H1 (cell line): ENCODE results near the gene ASPHD2. TPM values are rescaled to one million over a fixed set of nuclear protein-coding genes. Genes with fewer than 3 reads are reported as not detected.

Source experiments
- CTCF ChIA-PET: fragments of 300-600 bp; sonication (Branson Sonifier 250); formaldehyde crosslinking; loops from one replicate; lab custom pipeline; 2021; ENCODE audit not compliant: partially characterized antibody; lab: Charles Lee
- POLR2A ChIA-PET: fragments of 300-600 bp; sonication (Branson Sonifier 250); formaldehyde crosslinking; loops from one replicate; lab custom pipeline; 2021; ENCODE audit warnings: inconsistent platforms; ENCODE audit not compliant: partially characterized antibody; lab: Charles Lee
- DNase-seq, 2 experiments: peaks; one replicate each; pipeline versions ENCODE4 v3.0.0 to v3.0.0-alpha.2; 2010 to 2022; ENCODE audit warnings: low spot score in 2 of 2, low read depth in 1 of 2, mixed read lengths in 1 of 2
- FAIRE-seq: peaks from 2 replicates; lab custom pipeline; 2011; peaks lifted over from hg19 to GRCh38; lab: Jason Lieb, UNC
- H2AFZ ChIP-seq: 2 replicates; pipeline ENCODE4 v1.8.1; 2012; ENCODE audit warnings: low read length, inconsistent platforms
- H2AK5ac ChIP-seq: 2 replicates; pipeline ENCODE4 v1.6.1; 2013; ENCODE audit warnings: low read depth, low read length
- H2BK120ac ChIP-seq: replicated peaks from 2 replicates; pipeline ENCODE3; 2013; ENCODE audit warnings: low read depth, low read length, inconsistent platforms
- H2BK12ac ChIP-seq: 2 replicates; pipeline ENCODE4 v1.6.1; 2013; ENCODE audit warnings: low read depth, low read length
- H2BK15ac ChIP-seq: 2 replicates; pipeline ENCODE4 v1.6.1; 2013; ENCODE audit warnings: low read length
- H2BK20ac ChIP-seq: 2 replicates; pipeline ENCODE4 v1.6.1; 2013; ENCODE audit warnings: low read length
- H2BK5ac ChIP-seq: 2 replicates; pipeline ENCODE4 v1.6.1; 2013; ENCODE audit warnings: low read depth, low read length
- H3K14ac ChIP-seq: 2 replicates; pipeline ENCODE4 v1.6.1; 2013; ENCODE audit warnings: inconsistent platforms; ENCODE audit not compliant: insufficient read length
- H3K18ac ChIP-seq: 2 replicates; pipeline ENCODE4 v1.6.1; 2013; ENCODE audit warnings: low read length; ENCODE audit errors: extremely low read depth
- H3K23ac ChIP-seq: 2 replicates; pipeline ENCODE4 v1.6.1; 2013; ENCODE audit warnings: inconsistent platforms; ENCODE audit not compliant: insufficient read length
- H3K23me2 ChIP-seq: 2 replicates; pipeline ENCODE4 v1.6.1; 2013; ENCODE audit warnings: low read depth, low read length
- H3K27ac ChIP-seq: 2 replicates; pipeline ENCODE4 v1.6.1; 2011; ENCODE audit warnings: low read depth, low read length, inconsistent platforms
- H3K27me3 ChIP-seq, 4 experiments: replicated peaks in 1 of 4; 1 replicate in 1 of 4; 2 replicates in 3 of 4; pipeline versions ENCODE4 v1.6.1 to v1.8.1; 2011 to 2013; ENCODE audit warnings: low read length in 3 of 4, mild to moderate bottlenecking in 3 of 4, inconsistent platforms in 2 of 4, mixed read lengths in 2 of 4, moderate library complexity in 1 of 4; ENCODE audit not compliant: control insufficient read depth in 3 of 4, insufficient read depth in 3 of 4; ENCODE audit errors: extremely low read depth in 1 of 4
- H3K36me3 ChIP-seq, 4 experiments: 2 replicates each; pipeline versions ENCODE4 v1.6.1 to v1.8.1; 2011 to 2013; ENCODE audit warnings: mild to moderate bottlenecking in 4 of 4, low read length in 3 of 4, moderate library complexity in 2 of 4, control low read depth in 1 of 4, inconsistent platforms in 1 of 4; ENCODE audit not compliant: insufficient read depth in 4 of 4, control insufficient read depth in 2 of 4
- H3K4ac ChIP-seq: replicated peaks from 2 replicates; pipeline ENCODE3; 2013; ENCODE audit warnings: low read length, low read depth, mixed read lengths, inconsistent platforms; ENCODE audit not compliant: insufficient read length
- H3K4me1 ChIP-seq, 4 experiments: replicated peaks in 1 of 4; 1 replicate in 1 of 4; 2 replicates in 3 of 4; pipeline versions ENCODE4 v1.6.1 to v1.8.1; 2011 to 2013; ENCODE audit warnings: low read length in 3 of 4, inconsistent platforms in 2 of 4, mixed read lengths in 1 of 4; ENCODE audit not compliant: insufficient read depth in 4 of 4, control insufficient read depth in 3 of 4
- H3K4me2 ChIP-seq, 2 experiments: 2 replicates each; pipeline versions ENCODE4 v1.6.1 to v1.8.1; 2011 to 2013; ENCODE audit warnings: low read depth in 2 of 2, low read length in 2 of 2, control low read depth in 1 of 2, inconsistent platforms in 1 of 2, mild to moderate bottlenecking in 1 of 2; ENCODE audit not compliant: insufficient read depth in 1 of 2
- H3K4me3 ChIP-seq, 4 experiments: fragments of 200-600, 300-600 bp in 1 of 4; sonication (generic), shearing (Covaris generic), sonication (Bioruptor Twin) in 1 of 4; 2 replicates each; pipeline versions ENCODE4 v1.5.1 to v1.8.1; 2011 to 2016; ENCODE audit warnings: low read length in 4 of 4, low read depth in 3 of 4, control low read depth in 2 of 4, inconsistent platforms in 2 of 4, mild to moderate bottlenecking in 2 of 4, mixed read lengths in 1 of 4, moderate library complexity in 1 of 4; ENCODE audit not compliant: insufficient read depth in 2 of 4; ENCODE audit errors: extremely low read depth in 1 of 4
- H3K56ac ChIP-seq: replicated peaks from 2 replicates; pipeline ENCODE3; 2013; ENCODE audit warnings: low read depth, mild to moderate bottlenecking, mixed read lengths, low read length, inconsistent platforms; ENCODE audit not compliant: insufficient read length
- H3K79me1 ChIP-seq: 2 replicates; pipeline ENCODE4 v1.6.1; 2013; ENCODE audit warnings: low read depth, low read length, control low read depth
- H3K79me2 ChIP-seq, 2 experiments: 2 replicates each; pipeline versions ENCODE4 v1.6.1 to v1.8.1; 2012 to 2013; ENCODE audit warnings: low read length in 2 of 2, mild to moderate bottlenecking in 2 of 2, inconsistent platforms in 1 of 2; ENCODE audit not compliant: insufficient read depth in 2 of 2, control insufficient read depth in 1 of 2
- H3K9ac ChIP-seq, 4 experiments: replicated peaks in 1 of 4; 1 replicate in 1 of 4; 2 replicates in 3 of 4; pipeline versions ENCODE4 v1.6.1 to v1.8.1; 2011 to 2013; ENCODE audit warnings: low read depth in 3 of 4, low read length in 3 of 4, control low read depth in 2 of 4, mild to moderate bottlenecking in 2 of 4, moderate library complexity in 2 of 4, inconsistent platforms in 1 of 4; ENCODE audit errors: extremely low read depth in 1 of 4
- H3K9me3 ChIP-seq, 2 experiments: 2 replicates each; pipeline versions ENCODE4 v1.6.1 to v1.8.1; 2012 to 2013; ENCODE audit warnings: mild to moderate bottlenecking in 2 of 2, moderate library complexity in 2 of 2, control low read depth in 1 of 2, inconsistent platforms in 1 of 2, low read depth in 1 of 2, low read length in 1 of 2, mixed read lengths in 1 of 2; ENCODE audit not compliant: insufficient read depth in 2 of 2
- H4K20me1 ChIP-seq, 2 experiments: replicated peaks in 1 of 2; 2 replicates each; pipeline versions ENCODE3 to v1.8.1; 2011 to 2013; ENCODE audit warnings: inconsistent platforms in 2 of 2, low read length in 2 of 2, mild to moderate bottlenecking in 1 of 2; ENCODE audit not compliant: insufficient read depth in 2 of 2, control insufficient read depth in 1 of 2
- H4K5ac ChIP-seq: 2 replicates; pipeline ENCODE4 v1.6.1; 2013; ENCODE audit warnings: low read length, low read depth, mixed read lengths, inconsistent platforms; ENCODE audit not compliant: insufficient read length
- H4K8ac ChIP-seq: 2 replicates; pipeline ENCODE4 v1.8.0; 2013; ENCODE audit warnings: mild to moderate bottlenecking, moderate library complexity, low read length, inconsistent platforms; ENCODE audit not compliant: insufficient read depth; ENCODE audit errors: extremely low read depth
- H4K91ac ChIP-seq: replicated peaks from 2 replicates; pipeline ENCODE3; 2013; ENCODE audit warnings: low read length, mixed read lengths, inconsistent platforms; ENCODE audit not compliant: insufficient read length
- BRCA1 ChIP-seq: IDR thresholded peaks from 2 replicates; pipeline ENCODE4 v1.6.1; 2012; ENCODE audit warnings: low read depth, low read length, improper control_type of control experiment
- CREB1 ChIP-seq: IDR thresholded peaks from 2 replicates; pipeline ENCODE4 v1.6.1; 2012; ENCODE audit warnings: inconsistent platforms
- CTBP2 ChIP-seq: IDR thresholded peaks from 2 replicates; pipeline ENCODE4 v1.7.0; 2011; ENCODE audit warnings: borderline replicate concordance, mild to moderate bottlenecking, moderate library complexity, mixed read lengths, low read length; ENCODE audit not compliant: insufficient read depth, insufficient read length
- E2F6 ChIP-seq: IDR thresholded peaks from 2 replicates; pipeline ENCODE4 v1.6.1; 2012; ENCODE audit warnings: inconsistent platforms
- JUND ChIP-seq: IDR thresholded peaks from 2 replicates; pipeline ENCODE4 v1.6.1; 2011; ENCODE audit warnings: mild to moderate bottlenecking, improper control_type of control experiment, low read length
- RXRA ChIP-seq: IDR thresholded peaks from 2 replicates; pipeline ENCODE4 v1.6.1; 2011; ENCODE audit warnings: low read depth, mild to moderate bottlenecking, low read length, moderate library complexity; ENCODE audit not compliant: insufficient read depth
- SIRT6 ChIP-seq: IDR thresholded peaks from one replicate; pipeline ENCODE4 v1.7.1; 2012; ENCODE audit warnings: low read length, inconsistent platforms
- SP1 ChIP-seq: IDR thresholded peaks from 2 replicates; pipeline ENCODE4 v1.6.1; 2011; ENCODE audit warnings: low read depth, low read length
- SP4 ChIP-seq: IDR thresholded peaks from 2 replicates; pipeline ENCODE4 v1.6.1; 2012; ENCODE audit warnings: low read length, inconsistent platforms
- YY1 ChIP-seq: IDR thresholded peaks from 2 replicates; pipeline ENCODE4 v1.6.1; 2011; ENCODE audit warnings: low read depth, mild to moderate bottlenecking, low read length
- WGBS, 2 experiments: shearing (Covaris generic) in 1 of 2; methylation state at CpG; one replicate each; pipeline versions ENCODE4 v1.1.6 to v1.1.7; 2013 to 2015; ENCODE audit warnings: low lambda C conversion rate in 2 of 2, mixed read lengths in 2 of 2, inconsistent platforms in 1 of 2, low coverage in 1 of 2, missing lambda C conversion rate in 1 of 2; ENCODE audit not compliant: insufficient replicate concordance in 2 of 2, insufficient coverage in 1 of 2, insufficient read length in 1 of 2; ENCODE audit errors: extremely low coverage in 1 of 2, missing lambda C conversion rate in 1 of 2; 5-methylcytosine and 5-hydroxymethylcytosine counted together
- polyA plus RNA-seq, 7 experiments: library from polyadenylated mRNA; depleted of rRNA in 3 of 7; stranded (reverse) in 5 of 7; unstranded in 2 of 7; fragments of >200 nt in 5 of 7; fragments of 200-250 nt in 2 of 7; gene quantifications; 1 replicate in 5 of 7; 2 replicates in 1 of 7; 4 replicates in 1 of 7; pipeline versions ENCODE4 v1.2.1 to v1.2.3, GENCODE V29; 2011 to 2013; ENCODE audit warnings: missing spikeins in 2 of 7, mixed read lengths in 2 of 7
- total RNA-seq: library from RNA; stranded (reverse); fragmentation: NEBNext Ultra II Directional; extraction: Animal tissue kit (Norgen Biotek cat#: 25700); gene quantifications from 2 replicates; pipeline ENCODE4 v1.2.1, GENCODE V29; 2021

The ASPHD2 gene
- total and polyA plus RNA-seq, 2 of the 8 experiments (the other 6 are each of a cell fraction or from before 2014, with no cell fraction given), result 7.2 to 11.0 TPM

GRCh38 chr22:26481112-26481693, 52.1 kb downstream of the ASPHD2 start:
- no peak overlapping the region for H2BK120ac ChIP-seq
- CTCF ChIA-PET, result interaction anchor here (0.9 to 2.8 kb wide), 6 partner anchors 13 to 184 kb away, joined by 3 to 18 read pairs (median 3); no protein-coding TSS in a partner anchor
- H3K4me2 ChIP-seq, result peak overlapping the region; percentile 46 to 96; a peak in 2 of 4 replicates
- no peaks in the 10 kb centered on the region; a peak in 1 of 7 replicates for H3K27me3 ChIP-seq
- no peak overlapping the region for H3K18ac ChIP-seq
- no peak overlapping the region for H3K23ac ChIP-seq
- peaks cover 0 to 5% of the 10 kb centered on the region in 2 experiments for H4K20me1 ChIP-seq
- H3K9me3 ChIP-seq, result no peaks in the 10 kb centered on the region
- H3K23me2 ChIP-seq, result peaks cover 11% of the 10 kb centered on the region
- WGBS, 2 experiments, result 79% methylated on average over 6 of the region's 6 CpGs; no CpG with 5 or more reads in 1 of the 2 experiments
- peaks cover 2 to 18% (median 13%) of the 10 kb centered on the region in 4 experiments; a peak in 7 of 8 replicates for H3K36me3 ChIP-seq
- POLR2A ChIA-PET, result interaction anchor here (0.8 to 3.0 kb wide), 6 partner anchors 11 to 90 kb away, joined by 3 to 15 read pairs (median 3); no protein-coding TSS in a partner anchor
- H2BK15ac ChIP-seq, result no peak overlapping the region
- peaks cover 0 to 14% (median 6%) of the 10 kb centered on the region in 4 experiments; a peak in 5 of 7 replicates for H3K4me1 ChIP-seq
- DNase-seq (no peak), FAIRE-seq (no peak)
- H2AFZ ChIP-seq, result no peak overlapping the region
- H4K8ac ChIP-seq, result no peak overlapping the region
- no peak overlapping the region for H3K14ac ChIP-seq
- peaks cover 6% of the 10 kb centered on the region; the same call in 1 of the 2 replicates for H3K79me1 ChIP-seq
- H3K9ac ChIP-seq, result peak overlapping the region in 1 of 4 experiments; percentile 58; a peak in 1 of 7 replicates
- no peak overlapping the region for H3K56ac ChIP-seq
- H3K4me3 ChIP-seq, result 0 out of 8 replicates have a peak overlapping the region, but pooled peaks of 1 of the 4 experiments have one; percentile 18
- H2BK12ac ChIP-seq, result no peak overlapping the region
- no peak overlapping the region for H4K91ac ChIP-seq
- no peak overlapping the region for H2BK5ac ChIP-seq
- no peak overlapping the region for H3K27ac ChIP-seq
- no peak for TF ChIP-seq CREB1
- TF ChIP-seq BRCA1, result no peak
- no peak for TF ChIP-seq SIRT6
- no peak for TF ChIP-seq E2F6
- TF ChIP-seq SP1, result no peak
- TF ChIP-seq SP4, result no peak
- no peak for TF ChIP-seq YY1
- TF ChIP-seq RXRA, result no peak
- TF ChIP-seq CTBP2, result no peak
- no peak for TF ChIP-seq JUND
- H4K5ac ChIP-seq, result no peak overlapping the region
- H3K4ac ChIP-seq, result no peak overlapping the region
- H2BK20ac ChIP-seq, result no peak overlapping the region
- peaks cover 12 to 61% of the 10 kb centered on the region in 2 experiments for H3K79me2 ChIP-seq
- no peak overlapping the region for H2AK5ac ChIP-seq
